HG03439 (cell line): ENCODE measurements around the gene MRPS11.
A peak's percentile ranks its signal among the peaks of the same experiment; 100 is the strongest.
"Not testable (repeated sequence)": the region's sequence is repeated elsewhere in the genome, so short reads cannot be mapped to it uniquely, and the experiment has no call there.

Source experiments
- ATAC-seq: cut with Tn5 transposase; IDR thresholded peaks from one replicate; pipeline ENCODE4 v1.9.1; 2021; ENCODE audit warnings: mild to moderate bottlenecking, moderate library complexity; ENCODE audit not compliant: unreplicated experiment

Gene MRPS11

GRCh38 chr15:88467073-88467934 lies at the start of gene MRPS11, which contains the start of gene MRPL46:
MRPS11 (plus strand) TSS chr15:88467708; CDS start chr15:88467718, 10 bp downstream.
MRPL46 (minus strand) TSS chr15:88467388; CDS start chr15:88467377, 11 bp downstream.
- ATAC-seq = peak; percentile 84

DNA sequence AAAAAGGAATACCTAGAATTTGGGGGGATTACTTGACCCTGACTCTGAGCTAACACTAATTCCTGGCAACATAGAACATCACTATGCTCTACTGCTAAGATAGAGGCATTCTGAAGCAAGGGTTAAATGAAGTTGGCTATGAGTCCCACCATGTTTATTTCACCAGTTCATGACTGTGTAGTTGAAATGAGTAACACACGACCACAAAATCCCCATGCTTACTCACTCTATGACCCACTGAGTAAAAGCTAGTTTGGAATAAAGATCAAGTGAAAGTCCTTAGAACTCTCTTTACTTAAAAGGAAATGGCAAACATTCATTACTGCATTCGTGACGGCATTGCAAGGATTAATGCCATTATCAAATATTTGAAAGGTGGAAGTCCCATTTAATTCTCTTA lies 47.7 kb upstream of the MRPS11 start:
- no peak for ATAC-seq

- ATAC-seq = no peak
Measured at GRCh38 chr15:88423331-88423730, 44.2 kb upstream of the MRPS11 start.

DNA sequence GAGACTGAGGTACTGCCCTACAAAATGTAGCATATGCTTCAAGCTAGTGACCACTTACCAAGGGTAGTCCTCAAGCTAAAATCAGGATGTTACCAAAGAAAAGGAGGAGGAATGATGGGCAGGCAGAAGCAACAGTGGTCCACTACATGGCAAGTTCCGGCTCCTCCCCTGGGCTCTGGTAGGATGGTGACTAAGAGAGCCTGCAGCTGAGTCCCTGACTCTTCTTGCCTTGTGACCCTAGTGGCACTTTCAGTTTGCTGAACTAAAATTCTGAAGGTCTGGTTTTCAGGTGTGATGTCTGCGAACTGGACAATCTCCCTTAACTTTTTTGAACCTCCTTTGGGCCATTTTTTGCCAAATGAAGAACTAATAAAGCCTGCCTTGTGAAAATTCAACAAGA lies 41.2 kb upstream of the MRPS11 start:
- ATAC-seq = no peak

GRCh38 chr15:88428053-88428452 lies 39.5 kb upstream of the MRPS11 start:
- no peak for ATAC-seq

- ATAC-seq = no peak
Measured at GRCh38 chr15:88428805-88429605, 38.5 kb upstream of the MRPS11 start.

- ATAC-seq = no peak
Measured at GRCh38 chr15:88430051-88430450, 37.5 kb upstream of the MRPS11 start.

GRCh38 chr15:88431441-88431840 lies 36.1 kb upstream of the MRPS11 start:
- no peak for ATAC-seq

DNA sequence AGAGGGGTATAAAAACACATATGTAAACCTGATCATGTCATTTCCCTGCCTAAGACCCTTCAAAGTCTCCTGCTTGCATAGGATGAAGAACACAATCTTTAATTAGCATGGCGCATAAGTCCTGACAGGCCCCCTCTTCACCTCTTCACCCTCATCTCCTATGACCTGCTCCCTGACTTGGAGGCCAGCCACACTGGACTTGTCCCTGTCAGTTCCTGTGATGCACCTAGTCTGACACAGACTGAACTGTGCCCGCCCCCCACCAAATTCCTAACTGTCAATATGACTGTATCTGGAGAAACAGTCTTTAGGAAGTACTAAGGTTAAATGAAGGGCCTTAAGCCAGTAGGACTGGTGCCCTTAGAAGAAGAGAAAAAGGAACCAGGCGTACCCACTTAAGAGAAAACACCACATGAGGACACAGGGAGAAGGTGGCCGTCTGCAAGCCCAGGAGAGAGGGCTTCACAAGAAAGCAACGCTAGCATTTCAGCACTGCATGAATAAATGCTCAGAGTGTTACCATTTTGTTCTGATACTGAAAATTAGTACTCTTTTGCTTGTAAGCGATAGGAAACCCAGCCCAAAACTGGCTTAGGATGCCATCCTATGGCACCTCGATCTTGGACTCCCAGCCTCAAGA lies 34.3 kb upstream of the MRPS11 start:
- no peak for ATAC-seq

DNA sequence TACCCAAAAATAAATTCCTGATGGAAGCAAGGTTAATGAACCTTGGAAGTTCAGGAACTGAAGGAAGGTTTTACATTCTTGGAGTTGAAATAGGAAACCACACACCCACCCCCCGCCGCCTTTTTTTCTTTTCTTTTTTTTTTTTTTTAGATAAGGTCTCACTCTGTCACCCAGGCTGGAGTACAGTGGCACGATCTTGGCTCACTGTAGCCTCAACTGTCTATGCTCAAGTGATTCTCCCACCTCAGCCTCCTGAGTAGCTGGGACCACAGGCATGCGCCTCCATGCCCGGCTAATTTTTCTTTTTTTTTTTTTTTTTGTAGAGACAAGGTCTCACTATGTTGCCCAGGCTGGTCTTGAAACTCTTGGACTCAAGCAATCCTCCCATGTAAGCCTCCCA lies 33.4 kb upstream of the MRPS11 start:
- ATAC-seq = not testable (repeated sequence)

- no peak for ATAC-seq
Measured at GRCh38 chr15:88438181-88438580, 29.3 kb upstream of the MRPS11 start.

- no peak for ATAC-seq
Measured at GRCh38 chr15:88440021-88440420, 27.5 kb upstream of the MRPS11 start.

DNA sequence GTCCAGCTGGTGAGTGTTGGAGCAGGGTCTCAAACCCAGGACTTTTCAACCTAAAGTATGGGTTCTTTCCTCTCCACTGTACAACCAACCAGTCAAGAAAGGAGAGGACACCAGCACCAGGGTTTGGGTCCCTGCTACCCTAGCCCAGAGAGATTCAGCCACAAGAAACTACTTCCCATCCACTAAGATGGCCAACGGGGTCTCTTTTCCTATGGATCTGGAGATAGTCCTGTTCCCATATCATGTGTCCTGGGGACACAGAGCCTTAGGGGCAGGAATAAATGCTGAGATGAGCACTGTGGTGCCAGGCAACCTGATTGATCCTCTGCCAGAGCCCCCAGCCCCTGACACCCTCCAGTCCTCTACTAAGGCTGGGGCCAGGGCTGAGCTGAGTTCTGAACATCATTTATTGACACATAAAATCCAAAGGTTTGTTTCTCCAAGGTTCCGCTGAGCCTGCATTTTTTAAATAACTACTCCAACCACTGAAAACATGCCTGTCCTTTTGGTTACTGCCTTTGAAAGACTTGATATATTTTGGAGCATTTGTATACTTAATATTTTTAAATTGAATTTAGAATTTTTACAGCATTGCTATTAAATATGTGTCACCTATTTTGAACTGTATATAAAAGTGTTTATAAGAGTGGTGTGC lies 26.3 kb upstream of the MRPS11 start:
- ATAC-seq = no peak

- ATAC-seq = no peak
Measured at GRCh38 chr15:88447206-88447605, 20.3 kb upstream of the MRPS11 start.

DNA sequence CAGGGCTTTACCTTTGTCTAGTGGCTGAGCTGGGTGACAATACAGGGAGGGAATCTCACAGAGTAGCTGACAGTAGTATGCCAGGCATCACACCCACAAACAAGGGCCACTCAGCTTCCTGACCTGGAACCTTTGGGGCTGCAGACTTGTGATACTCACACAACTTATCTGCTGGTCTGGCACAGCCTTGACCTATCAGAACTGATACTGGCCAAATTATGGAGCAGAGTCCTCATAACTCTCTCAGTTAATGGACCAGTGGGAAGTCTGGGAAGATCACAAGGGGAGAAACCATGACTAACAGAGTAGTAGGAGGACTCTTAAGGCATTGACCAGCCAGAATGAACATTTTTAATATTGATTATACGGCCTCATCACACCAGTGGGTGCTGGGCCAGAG lies 19.8 kb upstream of the MRPS11 start:
- no peak for ATAC-seq

- no peak for ATAC-seq
Measured at GRCh38 chr15:88448991-88449461, 18.5 kb upstream of the MRPS11 start.

DNA sequence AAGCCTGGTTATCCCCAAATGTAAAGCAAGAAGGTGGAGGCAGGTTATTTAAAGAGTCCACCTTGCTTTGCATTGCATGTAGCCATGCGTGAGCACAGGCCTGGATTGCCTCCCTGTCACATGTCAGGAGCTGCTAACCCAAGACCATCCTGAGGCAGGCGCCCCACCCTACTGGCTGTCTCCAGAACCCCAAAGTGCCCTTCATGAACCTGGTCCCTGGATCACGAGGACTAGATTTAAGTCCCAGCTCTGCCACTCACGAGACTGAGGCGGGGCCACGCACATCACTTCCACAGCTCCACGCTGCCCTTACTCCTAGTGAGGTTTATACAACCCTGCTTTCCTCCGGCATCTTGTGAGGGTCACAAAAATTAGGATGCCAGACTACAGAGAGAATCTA lies 17.9 kb upstream of the MRPS11 start:
- no peak for ATAC-seq

DNA sequence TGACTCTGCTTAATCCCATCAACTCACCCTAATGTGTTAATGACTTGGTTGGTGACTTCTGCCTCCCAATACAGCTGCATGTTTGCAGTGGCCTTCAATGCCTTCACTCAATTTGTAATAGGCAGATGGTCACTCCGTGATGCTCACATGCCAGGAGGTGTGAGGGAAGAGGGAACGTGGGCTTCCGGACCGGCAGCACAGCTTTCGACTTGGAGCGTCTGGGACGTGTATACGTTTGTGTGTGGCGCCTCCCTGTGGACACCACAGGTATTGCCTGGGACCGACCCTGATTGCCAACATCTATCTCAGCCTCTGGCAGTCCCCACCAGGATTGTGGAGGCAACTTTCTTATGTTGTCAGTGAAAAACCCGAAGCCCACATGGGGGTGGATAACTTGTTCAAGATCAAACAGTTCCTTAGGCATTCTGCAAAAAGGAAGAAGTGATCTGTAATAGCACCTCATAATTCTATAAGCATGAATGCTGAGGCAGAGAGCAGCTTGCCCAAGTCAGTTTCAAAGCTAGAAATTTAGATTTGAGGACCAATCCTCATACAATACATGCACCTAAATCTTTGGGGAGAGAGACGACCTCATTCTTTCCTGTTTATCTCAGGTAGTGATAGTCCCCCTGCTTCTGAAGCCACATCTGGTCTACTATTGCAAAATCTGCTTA lies 17.2 kb upstream of the MRPS11 start:
- ATAC-seq = peak; percentile 54

DNA sequence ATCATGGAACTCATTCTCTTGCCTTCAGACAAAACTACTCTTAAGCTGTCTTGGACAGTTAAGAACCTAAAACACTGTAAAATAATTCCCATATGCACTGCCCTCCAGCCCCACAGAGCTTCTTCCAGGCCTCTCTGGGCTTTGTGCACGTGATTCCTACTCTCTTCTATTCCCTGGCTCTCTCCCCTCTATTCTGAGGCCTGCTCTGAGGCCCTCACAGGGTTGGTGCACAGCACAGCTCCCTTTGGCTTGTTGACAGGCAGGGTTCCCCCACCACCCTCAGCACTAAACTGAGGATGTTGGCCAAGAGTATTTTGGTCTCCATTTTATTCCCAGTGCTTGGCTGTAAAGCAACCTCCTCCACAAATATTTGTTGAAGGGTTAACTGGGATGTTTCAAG lies 13.9 kb upstream of the MRPS11 start:
- ATAC-seq = no peak

DNA sequence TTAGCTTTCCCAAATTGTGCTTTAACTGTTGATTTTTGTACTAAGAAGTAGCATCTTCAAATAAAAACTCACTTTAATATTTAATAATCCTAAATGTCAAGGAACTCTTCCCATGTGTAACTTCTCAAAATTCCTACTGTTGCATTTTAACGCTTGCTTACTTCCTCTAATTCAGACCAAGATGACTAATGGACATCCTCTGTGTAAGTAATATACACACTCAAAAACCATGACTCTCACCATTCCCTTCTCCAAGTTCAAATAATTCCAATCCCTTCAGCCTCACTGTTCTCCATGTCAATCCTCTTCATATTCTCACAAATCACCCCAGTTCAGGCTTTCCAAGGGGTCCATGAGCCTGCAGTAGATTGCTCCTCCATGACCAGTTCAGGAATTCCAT lies 13.3 kb upstream of the MRPS11 start:
- no peak for ATAC-seq
